HG02610 (cell line): Measurements from ENCODE around the gene CCDC6.
A peak's percentile ranks its signal among the peaks of the same experiment; 100 is the strongest.

ENCODE experiments used
- ATAC-seq: cut with Tn5 transposase; IDR thresholded peaks from one replicate; pipeline ENCODE4 v1.9.1; 2021; ENCODE audit warnings: mild to moderate bottlenecking, moderate library complexity; ENCODE audit not compliant: unreplicated experiment

The CCDC6 gene

GRCh38 chr10:59857049-59857448 lies 49.3 kb downstream of the CCDC6 start:
- no peak for ATAC-seq

- ATAC-seq, result no peak
Measured at GRCh38 chr10:59856104-59856503, 50.3 kb downstream of the CCDC6 start.

GRCh38 chr10:59854571-59854970 lies 51.8 kb downstream of the CCDC6 start:
- no peak for ATAC-seq

GRCh38 chr10:59852670-59853069 lies 53.7 kb downstream of the CCDC6 start:
- ATAC-seq, result no peak

- ATAC-seq, result no peak
Measured at GRCh38 chr10:59851864-59852263, 54.5 kb downstream of the CCDC6 start.

- no peak for ATAC-seq
Measured at GRCh38 chr10:59847888-59848287, 58.5 kb downstream of the CCDC6 start.

- ATAC-seq, result no peak
Measured at GRCh38 chr10:59847326-59847725, 59.0 kb downstream of the CCDC6 start.

GRCh38 chr10:59844436-59844835 lies 61.9 kb downstream of the CCDC6 start:
- ATAC-seq, result no peak

- no peak for ATAC-seq
Measured at GRCh38 chr10:59843748-59844147, 62.6 kb downstream of the CCDC6 start.

GRCh38 chr10:59839576-59839975 lies 66.8 kb downstream of the CCDC6 start:
- ATAC-seq, result no peak

GRCh38 chr10:59838085-59838789 lies 68.1 kb downstream of the CCDC6 start:
- no peak for ATAC-seq

- no peak for ATAC-seq
Measured at GRCh38 chr10:59833810-59834209, 72.5 kb downstream of the CCDC6 start.

- no peak for ATAC-seq
Measured at GRCh38 chr10:59832506-59832905, 73.8 kb downstream of the CCDC6 start.

- ATAC-seq, result no peak
Measured at GRCh38 chr10:59831658-59832503, 74.5 kb downstream of the CCDC6 start.

- ATAC-seq, result no peak
Measured at GRCh38 chr10:59830601-59831259, 75.6 kb downstream of the CCDC6 start.

GRCh38 chr10:59829601-59830000 lies 76.8 kb downstream of the CCDC6 start:
- peak; percentile 91 for ATAC-seq

- ATAC-seq, result no peak
Measured at GRCh38 chr10:59829024-59829423, 77.3 kb downstream of the CCDC6 start.

GRCh38 chr10:59825932-59826331 lies 80.4 kb downstream of the CCDC6 start:
- no peak for ATAC-seq

- no peak for ATAC-seq
Measured at GRCh38 chr10:59823751-59824150, 82.6 kb downstream of the CCDC6 start.

- no peak for ATAC-seq
Measured at GRCh38 chr10:59823111-59823510, 83.2 kb downstream of the CCDC6 start.

- no peak for ATAC-seq
Measured at GRCh38 chr10:59820471-59820870, 85.9 kb downstream of the CCDC6 start.

GRCh38 chr10:59819683-59820082 lies 86.7 kb downstream of the CCDC6 start:
- ATAC-seq, result no peak
